Fibroblast of lung (primary cell): Measurements from ENCODE around the gene HDAC8. TPM values are rescaled to one million over a fixed set of nuclear protein-coding genes. Genes with fewer than 3 reads are reported as not detected.
A peak's percentile ranks its signal among the peaks of the same experiment; 100 is the strongest.

ENCODE experiments used
- DNase-seq, 2 donors: peaks; one replicate each; pipeline versions ENCODE4 v3.0.0 to v3.0.0-alpha.2; 2010; ENCODE audit warnings: low read depth in 2 of 2
- H2AFZ ChIP-seq: 2 replicates; pipeline ENCODE4 v1.5.1; 2012; ENCODE audit warnings: low read length, control low read depth, inconsistent platforms
- H3K27ac ChIP-seq: 2 replicates; pipeline ENCODE4 v1.5.1; 2011; ENCODE audit warnings: low read length, control low read depth; ENCODE audit not compliant: insufficient read depth
- H3K27me3 ChIP-seq: 2 replicates; pipeline ENCODE4 v1.5.1; 2011; ENCODE audit warnings: mild to moderate bottlenecking, low read length; ENCODE audit not compliant: control insufficient read depth, insufficient read depth
- H3K36me3 ChIP-seq: 2 replicates; pipeline ENCODE4 v1.5.1; 2011; ENCODE audit warnings: low read length; ENCODE audit not compliant: control insufficient read depth, insufficient read depth
- H3K4me1 ChIP-seq: 2 replicates; pipeline ENCODE4 v1.5.1; 2011; ENCODE audit warnings: low read length; ENCODE audit not compliant: control insufficient read depth, insufficient read depth; ENCODE audit errors: extremely low read depth
- H3K4me2 ChIP-seq: 2 replicates; pipeline ENCODE4 v1.5.1; 2011; ENCODE audit warnings: low read length, control low read depth; ENCODE audit not compliant: insufficient read depth; ENCODE audit errors: extremely low read depth
- H3K4me3 ChIP-seq, 4 experiments: fragments of 200-600 bp in 1 of 4; sonication (generic) in 1 of 4; replicated peaks in 1 of 4; 2 replicates each; pipeline ENCODE4 v1.5.1; 2011 to 2016; ENCODE audit warnings: low read length in 4 of 4, low read depth in 3 of 4, mild to moderate bottlenecking in 3 of 4, control low read depth in 2 of 4, inconsistent platforms in 1 of 4, mixed read lengths in 1 of 4; ENCODE audit not compliant: insufficient read depth in 1 of 4; ENCODE audit errors: control extremely low read depth in 1 of 4
- H3K79me2 ChIP-seq: 2 replicates; pipeline ENCODE4 v1.5.1; 2012; ENCODE audit warnings: mild to moderate bottlenecking, low read length, inconsistent platforms; ENCODE audit not compliant: control insufficient read depth, insufficient read depth
- H3K9ac ChIP-seq: 2 replicates; pipeline ENCODE4 v1.5.1; 2011; ENCODE audit warnings: mild to moderate bottlenecking, low read length, control low read depth; ENCODE audit not compliant: insufficient read depth
- H3K9me3 ChIP-seq: 2 replicates; pipeline ENCODE4 v1.5.1; 2012; ENCODE audit warnings: low read depth, low read length; ENCODE audit not compliant: control insufficient read depth, insufficient read depth
- H4K20me1 ChIP-seq: 2 replicates; pipeline ENCODE4 v1.5.1; 2011; ENCODE audit warnings: low read length; ENCODE audit not compliant: control insufficient read depth, insufficient read depth; ENCODE audit errors: extremely low read depth
- CTCF ChIP-seq, 2 donors: IDR thresholded peaks in 1 of 2; conservative IDR thresholded peaks in 1 of 2; 1 replicate in 1 of 2; 2 replicates in 1 of 2; pipeline ENCODE4 v1.5.1; 2011 to 2012; ENCODE audit warnings: low read length in 2 of 2, control low read depth in 1 of 2, inconsistent platforms in 1 of 2, low read depth in 1 of 2, mild to moderate bottlenecking in 1 of 2
- EZH2 ChIP-seq: IDR thresholded peaks from 2 replicates; pipeline ENCODE4 v1.5.1; 2012; ENCODE audit warnings: low read length, control low read depth, mild to moderate bottlenecking; ENCODE audit errors: missing control alignments
- polyA plus RNA-seq, 2 donors: library from polyadenylated mRNA; depleted of rRNA in 1 of 2; stranded (reverse) in 1 of 2; unstranded in 1 of 2; fragments of >200 nt; gene quantifications; 2 replicates each; pipeline ENCODE4 v1.2.1, GENCODE V29; 2011 to 2012; ENCODE audit warnings: missing spikeins in 1 of 2
- total RNA-seq: library from RNA; depleted of rRNA; stranded (reverse); fragments of >200 nt; gene quantifications from 2 replicates; pipeline ENCODE4 v1.2.1, GENCODE V29; 2014

The HDAC8 gene
- total and polyA plus RNA-seq, 2 donors (not counting 1 experiment from before 2014, with no cell fraction given) = 25.9 TPM

- Histone ChIP-seq H2AFZ (no peak overlapping the region), H3K4me1 (no peaks in the 10 kb centered on the region), H3K27ac (no peak overlapping the region), H3K9ac (no peak overlapping the region), H3K4me3 (no peak overlapping the region), H3K27me3 (no peaks in the 10 kb centered on the region), H3K36me3 (no peaks in the 10 kb centered on the region), H3K4me2 (no peak overlapping the region), H3K9me3 (no peaks in the 10 kb centered on the region), H4K20me1 (no peaks in the 10 kb centered on the region), H3K79me2 (no peaks in the 10 kb centered on the region)
- TF ChIP-seq EZH2 (no peak), CTCF (conservative IDR thresholded peaks at IDR 0.05 in 1 of 2, IDR thresholded peaks at IDR 0.05 in 1 of 2; ENCODE audit: low read depth in 1 of 2, low read length in 2 of 2) (no peak)
- peak in 1 of 2 donors; percentile 1 for DNase-seq
Observed at GRCh38 chrX:72373136-72373535, 199.5 kb downstream of the HDAC8 start.

- no peak for TF ChIP-seq EZH2
- no peak for TF ChIP-seq CTCF (conservative IDR thresholded peaks at IDR 0.05 in 1 of 2, IDR thresholded peaks at IDR 0.05 in 1 of 2; ENCODE audit: low read depth in 1 of 2, low read length in 2 of 2)
Observed at GRCh38 chrX:72372735-72373134, 199.9 kb downstream of the HDAC8 start.

GRCh38 chrX:72371405-72371804, 201.2 kb downstream of the HDAC8 start:
- no peaks in the 10 kb centered on the region for H3K4me1 ChIP-seq
- no peak for DNase-seq

More at GRCh38 chrX:72372735-72373134, 199.9 kb downstream of the HDAC8 start:
- Histone ChIP-seq H3K27ac (no peak overlapping the region), H3K4me3 (no peak overlapping the region), H3K4me2 (no peak overlapping the region), H4K20me1 (no peaks in the 10 kb centered on the region), H3K79me2 (no peaks in the 10 kb centered on the region), H3K9me3 (no peaks in the 10 kb centered on the region), H3K4me1 (no peaks in the 10 kb centered on the region), H3K36me3 (no peaks in the 10 kb centered on the region), H2AFZ (no peak overlapping the region), H3K27me3 (no peaks in the 10 kb centered on the region), H3K9ac (no peak overlapping the region)
- no peak for DNase-seq

More at GRCh38 chrX:72371405-72371804, 201.2 kb downstream of the HDAC8 start:
- Histone ChIP-seq H4K20me1 (no peaks in the 10 kb centered on the region), H3K4me3 (no peak overlapping the region), H3K4me2 (no peak overlapping the region), H3K27ac (no peak overlapping the region), H2AFZ (no peak overlapping the region), H3K36me3 (no peaks in the 10 kb centered on the region), H3K27me3 (no peaks in the 10 kb centered on the region), H3K9me3 (no peaks in the 10 kb centered on the region), H3K79me2 (no peaks in the 10 kb centered on the region), H3K9ac (no peak overlapping the region)
- TF ChIP-seq EZH2 = no peak
- no peak for TF ChIP-seq CTCF (conservative IDR thresholded peaks at IDR 0.05 in 1 of 2, IDR thresholded peaks at IDR 0.05 in 1 of 2; ENCODE audit: low read depth in 1 of 2, low read length in 2 of 2)
